Mammary epithelial cell (primary cell): ENCODE data around the gene SLC2A5.

ENCODE experiments used
- EZH2 ChIP-seq: IDR thresholded peaks from 2 replicates; pipeline ENCODE4 v1.6.1; 2012; ENCODE audit warnings: low read length, inconsistent platforms, borderline replicate concordance
- TF ChIP-seq, protein P1 (sequence below), 2 donors: IDR thresholded peaks in 1 of 2; conservative IDR thresholded peaks in 1 of 2; 2 replicates each; pipeline ENCODE4 v1.5.1; 2011 to 2012; ENCODE audit warnings: inconsistent platforms in 2 of 2, low read length in 2 of 2, mild to moderate bottlenecking in 2 of 2, control low read depth in 1 of 2, low read depth in 1 of 2; ENCODE audit not compliant: insufficient read depth in 1 of 2; ENCODE audit errors: extremely low read depth in 1 of 2

- TF ChIP-seq, protein P1, sequence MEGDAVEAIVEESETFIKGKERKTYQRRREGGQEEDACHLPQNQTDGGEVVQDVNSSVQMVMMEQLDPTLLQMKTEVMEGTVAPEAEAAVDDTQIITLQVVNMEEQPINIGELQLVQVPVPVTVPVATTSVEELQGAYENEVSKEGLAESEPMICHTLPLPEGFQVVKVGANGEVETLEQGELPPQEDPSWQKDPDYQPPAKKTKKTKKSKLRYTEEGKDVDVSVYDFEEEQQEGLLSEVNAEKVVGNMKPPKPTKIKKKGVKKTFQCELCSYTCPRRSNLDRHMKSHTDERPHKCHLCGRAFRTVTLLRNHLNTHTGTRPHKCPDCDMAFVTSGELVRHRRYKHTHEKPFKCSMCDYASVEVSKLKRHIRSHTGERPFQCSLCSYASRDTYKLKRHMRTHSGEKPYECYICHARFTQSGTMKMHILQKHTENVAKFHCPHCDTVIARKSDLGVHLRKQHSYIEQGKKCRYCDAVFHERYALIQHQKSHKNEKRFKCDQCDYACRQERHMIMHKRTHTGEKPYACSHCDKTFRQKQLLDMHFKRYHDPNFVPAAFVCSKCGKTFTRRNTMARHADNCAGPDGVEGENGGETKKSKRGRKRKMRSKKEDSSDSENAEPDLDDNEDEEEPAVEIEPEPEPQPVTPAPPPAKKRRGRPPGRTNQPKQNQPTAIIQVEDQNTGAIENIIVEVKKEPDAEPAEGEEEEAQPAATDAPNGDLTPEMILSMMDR (conservative IDR thresholded peaks at IDR 0.05 in 1 of 2, IDR thresholded peaks at IDR 0.05 in 1 of 2; ENCODE audit: extremely low read depth in 1 of 2, insufficient read depth in 1 of 2, low read depth in 1 of 2, low read length in 2 of 2): no peak
- TF ChIP-seq EZH2: no peak
These were observed 48.8 kb upstream of the SLC2A5 start for GRCh38 chr1:9118186-9118585.
